ENCODE results near the gene TRMT112.

Gene TRMT112

GRCh38 chr11:64318766-64319761 is 1.7 kb upstream of the TRMT112 start:
- H3K4me3 ChIP-seq (ENCODE audit: low read depth, low read length) = peak overlapping the region; percentile 75
- TF ChIP-seq CTCF (IDR thresholded peaks at IDR 0.05; ENCODE audit: low read depth, low read length) = no peak

GRCh38 chr11:64317961-64318765 is 804 bp upstream of the TRMT112 start, which contains the start of gene PRDX5:
Gene PRDX5 (plus strand): TSS chr11:64318121. CDS start chr11:64318216, 95 bp downstream.
- H3K4me3 ChIP-seq (ENCODE audit: low read depth, low read length) = peak within 1 kb of the TSS; percentile 75
- 0 out of 2 replicates have a peak, but pooled peaks have one; percentile 2 for TF ChIP-seq CTCF (IDR thresholded peaks at IDR 0.05; ENCODE audit: low read depth, low read length)

GRCh38 chr11:64316672-64317324 is 561 bp downstream of the TRMT112 start:
- no peak for TF ChIP-seq CTCF (IDR thresholded peaks at IDR 0.05; ENCODE audit: low read depth, low read length)
- H3K4me3 ChIP-seq (ENCODE audit: low read depth, low read length) = peak overlapping the region; percentile 75

GRCh38 chr11:64315667-64316526 is 1.5 kb downstream of the TRMT112 start:
- peak overlapping the region; percentile 75; the same call in 1 of the 2 replicates for H3K4me3 ChIP-seq (ENCODE audit: low read depth, low read length)

- TF ChIP-seq CTCF (IDR thresholded peaks at IDR 0.05; ENCODE audit: low read depth, low read length) = no peak
- H3K4me3 ChIP-seq (ENCODE audit: low read depth, low read length) = no peak overlapping the region
Measured at GRCh38 chr11:64314805-64315561, 2.4 kb downstream of the TRMT112 start.

- no peak overlapping the region for H3K4me3 ChIP-seq (ENCODE audit: low read depth, low read length)
- 0 out of 2 replicates have a peak, but pooled peaks have one; percentile 15 for TF ChIP-seq CTCF (IDR thresholded peaks at IDR 0.05; ENCODE audit: low read depth, low read length)
Measured at GRCh38 chr11:64314146-64314804, 3.1 kb downstream of the TRMT112 start.

Measured in WI38 (cell line).